Measurements from ENCODE around the gene TNFRSF13B. TPM values are rescaled to one million over a fixed set of nuclear protein-coding genes. Genes with fewer than 3 reads are reported as not detected.
"Not testable (repeated sequence)": the region's sequence is repeated elsewhere in the genome, so short reads cannot be mapped to it uniquely, and the experiment has no call there.

Gene TNFRSF13B
- total RNA-seq, 1 donor from 2014 or later = not detected

- DNase-seq (ENCODE audit: low read depth in 2 of 2) = no peak
Observed at GRCh38 chr17:16987066-16987829, 15.3 kb upstream of the TNFRSF13B start.

DNA sequence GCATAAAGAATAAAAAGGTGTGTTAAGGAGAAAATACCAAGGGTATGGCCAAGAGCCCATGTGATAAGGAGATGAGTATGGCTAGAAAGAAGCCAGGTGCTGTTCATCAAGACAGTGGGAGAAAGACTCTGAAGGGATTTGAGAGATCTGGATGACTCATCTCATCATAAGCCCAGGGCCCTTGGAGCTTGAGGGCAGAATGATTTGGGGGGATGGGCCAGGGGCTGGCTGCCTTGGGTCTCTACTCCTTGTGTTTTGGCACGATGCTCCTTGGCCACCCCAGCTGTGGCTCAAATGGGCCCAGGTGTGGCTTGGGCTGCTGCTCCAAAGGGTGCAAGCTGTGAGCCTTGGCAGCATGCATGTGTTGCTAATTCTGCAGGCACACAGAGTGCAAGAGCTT lies 14.5 kb upstream of the TNFRSF13B start:
- no peak for DNase-seq (ENCODE audit: low read depth in 2 of 2)

GRCh38 chr17:16981928-16982327 lies 10.0 kb upstream of the TNFRSF13B start:
- DNase-seq (ENCODE audit: low read depth in 2 of 2) = no peak

DNA sequence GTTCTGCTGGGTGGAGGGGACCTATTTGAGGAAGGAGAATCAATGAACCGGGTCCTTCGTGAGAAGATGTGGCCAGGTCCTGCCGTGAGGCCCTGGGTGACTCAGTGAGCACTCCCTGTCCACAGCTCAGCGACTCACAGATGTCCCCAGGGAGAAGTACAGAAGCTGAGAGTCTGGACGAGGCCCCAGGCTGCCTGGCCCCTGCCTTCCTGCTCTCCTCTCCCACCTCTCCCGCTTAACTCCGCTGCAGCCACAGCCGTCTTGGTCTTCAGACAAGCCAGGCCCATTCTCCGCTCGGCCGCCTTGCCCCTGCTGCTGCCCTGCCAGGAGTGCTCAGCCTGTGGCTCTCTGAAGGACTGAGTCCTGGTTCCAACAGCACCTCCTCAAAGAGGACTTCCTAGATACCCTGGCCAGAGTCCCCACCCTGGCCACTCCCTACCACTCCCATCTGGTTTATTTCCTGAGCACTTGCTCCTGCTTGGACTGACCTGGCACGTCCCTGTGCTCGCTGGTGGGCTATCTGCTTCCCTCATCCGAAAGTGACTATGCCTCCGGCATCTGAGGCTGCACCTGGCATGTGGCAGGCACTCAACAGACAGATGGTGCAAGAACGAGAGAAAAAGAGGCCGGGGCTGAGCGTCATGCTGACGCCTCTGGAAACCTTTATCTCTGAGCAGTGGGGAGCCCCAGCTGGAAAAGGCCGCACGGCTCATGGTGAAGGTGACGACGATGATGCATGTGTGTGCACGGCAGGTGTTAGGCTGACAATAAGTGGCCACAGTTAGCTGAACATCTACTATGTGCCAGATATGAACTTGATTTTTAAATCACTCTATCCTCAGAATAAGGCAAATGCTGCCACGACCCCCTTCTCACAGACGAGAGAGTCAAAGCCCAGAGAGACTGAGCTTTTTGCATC lies 9.2 kb upstream of the TNFRSF13B start:
- DNase-seq (ENCODE audit: low read depth in 2 of 2) = no peak

GRCh38 chr17:16980061-16980460 lies 8.1 kb upstream of the TNFRSF13B start:
- no peak for DNase-seq (ENCODE audit: low read depth in 2 of 2)

DNA sequence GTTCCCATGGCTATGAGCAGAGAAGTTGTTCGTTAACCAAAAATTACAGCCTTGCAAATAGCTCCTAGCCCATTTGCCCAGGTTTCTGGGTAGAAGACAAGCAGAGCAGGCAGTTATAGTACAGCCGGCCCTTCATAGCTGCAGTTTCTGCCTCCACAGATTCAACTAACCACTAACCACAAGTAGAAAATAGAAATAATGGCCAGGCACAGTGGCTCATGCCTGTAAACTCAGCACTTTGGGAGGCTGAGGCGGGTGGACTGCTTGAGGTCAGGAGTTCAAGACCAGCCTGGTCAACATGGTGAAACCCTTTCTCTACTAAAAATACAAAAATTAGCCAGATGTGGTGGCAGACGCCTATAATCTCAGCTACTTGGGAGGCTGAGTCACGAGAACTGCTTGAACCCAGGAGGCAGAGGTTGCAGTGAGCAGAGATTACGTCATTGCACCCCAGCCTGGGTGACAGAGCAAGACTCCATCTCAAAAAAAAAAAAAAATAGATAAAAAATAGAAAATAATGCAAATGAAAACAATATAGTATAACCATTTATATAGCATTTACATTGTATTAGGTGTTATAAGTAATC lies 7.4 kb upstream of the TNFRSF13B start:
- not testable (repeated sequence) for DNase-seq (ENCODE audit: low read depth in 2 of 2)

DNA sequence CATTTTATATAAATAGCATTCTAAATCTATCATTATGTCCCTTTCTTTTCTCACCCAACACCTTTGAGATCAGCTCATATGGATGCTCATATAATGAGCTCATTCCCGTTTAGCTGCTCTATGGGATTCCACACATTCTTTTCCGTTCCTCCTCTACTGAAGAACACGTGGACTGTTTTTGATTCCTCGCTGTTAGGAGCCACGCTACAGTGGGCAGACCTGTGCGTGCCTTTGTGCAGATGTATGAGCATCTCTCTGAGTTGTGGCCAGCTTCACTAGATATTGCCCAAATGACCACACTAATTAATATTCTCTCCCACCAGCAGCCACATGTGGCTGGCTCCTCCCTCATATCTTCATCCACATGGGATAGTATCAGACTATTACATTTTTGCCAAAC lies 6.0 kb upstream of the TNFRSF13B start:
- DNase-seq (ENCODE audit: low read depth in 2 of 2) = no peak

GRCh38 chr17:16976725-16977550 lies 5.0 kb upstream of the TNFRSF13B start:
- DNase-seq (ENCODE audit: low read depth in 2 of 2) = no peak

- DNase-seq (ENCODE audit: low read depth in 2 of 2) = no peak
Observed at GRCh38 chr17:16975744-16976625, 4.1 kb upstream of the TNFRSF13B start.

DNA sequence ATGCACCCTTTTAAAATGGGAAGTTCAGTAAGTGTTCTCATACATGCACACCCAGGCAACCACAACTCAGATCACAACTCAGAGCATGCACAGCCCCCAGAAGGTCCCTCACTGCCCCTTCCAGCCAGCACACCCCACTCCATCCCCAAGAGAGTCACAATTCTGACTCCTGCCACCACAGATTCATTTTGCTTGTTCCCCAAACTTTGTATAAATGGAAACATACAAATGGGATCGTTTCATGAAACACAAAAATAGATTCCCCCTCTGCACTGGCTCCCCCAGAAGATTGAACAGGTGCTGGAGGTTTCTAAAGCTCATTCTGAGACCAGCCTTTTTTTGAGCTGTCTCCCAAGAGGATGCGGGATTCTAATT lies 3.3 kb upstream of the TNFRSF13B start:
- no peak for DNase-seq (ENCODE audit: low read depth in 2 of 2)

GRCh38 chr17:16974569-16975276 lies 2.8 kb upstream of the TNFRSF13B start:
- DNase-seq (ENCODE audit: low read depth in 2 of 2) = no peak

- DNase-seq (ENCODE audit: low read depth in 2 of 2) = no peak
Observed at GRCh38 chr17:16973760-16974540, 2.0 kb upstream of the TNFRSF13B start.

- DNase-seq (ENCODE audit: low read depth in 2 of 2) = not testable (repeated sequence)
Observed at GRCh38 chr17:16973043-16973442, 1.1 kb upstream of the TNFRSF13B start.

- DNase-seq (ENCODE audit: low read depth in 2 of 2) = no peak
Observed at GRCh38 chr17:16972346-16972745, 428 bp upstream of the TNFRSF13B start.

- DNase-seq (ENCODE audit: low read depth in 2 of 2) = no peak
Observed at GRCh38 chr17:16969931-16970906, 1.7 kb downstream of the TNFRSF13B start.

- no peak for DNase-seq (ENCODE audit: low read depth in 2 of 2)
Observed at GRCh38 chr17:16968786-16969185, 3.1 kb downstream of the TNFRSF13B start.

DNA sequence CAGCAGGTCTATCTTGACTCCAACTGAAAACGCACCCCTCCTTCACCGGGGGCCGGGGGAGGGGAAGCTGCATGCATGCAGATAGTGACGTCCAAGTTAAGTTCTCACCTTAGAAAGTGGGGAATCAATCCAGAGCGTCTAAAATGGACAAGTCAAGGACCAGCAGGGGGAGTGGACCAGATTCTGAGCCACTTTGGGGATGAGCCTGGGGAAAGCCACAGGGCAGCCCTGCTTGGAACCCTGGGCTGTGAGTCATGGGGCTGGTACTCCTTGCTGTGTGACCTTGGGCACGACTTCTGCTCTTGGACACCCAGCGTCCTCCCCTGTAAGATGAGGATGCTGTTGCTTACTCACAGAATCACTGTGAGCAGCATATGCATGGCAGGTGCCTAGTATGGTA lies 9.1 kb downstream of the TNFRSF13B start:
- DNase-seq (ENCODE audit: low read depth in 2 of 2) = no peak

DNA sequence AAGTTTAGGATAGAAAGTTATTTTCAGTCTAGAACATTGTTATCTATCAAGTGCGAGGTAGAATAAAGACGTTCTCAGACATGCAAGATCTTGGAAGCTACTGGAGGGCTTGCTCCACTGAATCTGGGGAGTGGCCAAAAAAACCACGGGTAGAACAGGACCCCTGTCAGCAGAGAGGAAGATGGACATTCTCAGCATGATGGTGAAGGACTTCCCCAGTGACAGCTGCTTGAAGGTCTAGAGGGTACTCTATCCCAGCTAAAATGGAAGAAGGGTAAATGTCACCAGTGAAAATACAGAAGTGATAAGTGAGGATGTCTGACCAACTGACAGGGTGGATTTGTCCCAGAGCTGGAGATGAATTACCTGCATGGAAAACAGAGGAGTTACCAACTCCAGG lies 10.1 kb downstream of the TNFRSF13B start:
- no peak for DNase-seq (ENCODE audit: low read depth in 2 of 2)

Measured in lung microvascular endothelial cell (primary cell).